Ascending aorta (tissue), 2 donors: Measurements from ENCODE around the gene NMUR1. TPM values are rescaled to one million over a fixed set of nuclear protein-coding genes. Genes with fewer than 3 reads are reported as not detected.

ENCODE experiments used
- DNase-seq, 2 donors: peaks; one replicate each; pipeline ENCODE4 v3.0.0-alpha.2; 2019; ENCODE audit warnings: low spot score in 2 of 2
- H3K27ac ChIP-seq, 2 donors: fragments of 200-600 bp; sonication (generic); one replicate each; pipeline ENCODE4 v1.5.1; 2016 to 2017; ENCODE audit warnings: mild to moderate bottlenecking in 1 of 2
- H3K27me3 ChIP-seq: fragments of 200-600 bp; sonication (generic); one replicate; pipeline ENCODE4 v1.5.1; 2017
- H3K36me3 ChIP-seq, 2 donors: fragments of 200-600 bp; sonication (generic); one replicate each; pipeline ENCODE4 v1.5.1; 2016
- H3K4me1 ChIP-seq, 2 donors: fragments of 200-600 bp; sonication (generic); one replicate each; pipeline ENCODE4 v1.5.1; 2016 to 2017; ENCODE audit warnings: mild to moderate bottlenecking in 1 of 2
- H3K4me3 ChIP-seq, 2 donors: fragments of 200-600 bp; sonication (generic); one replicate each; pipeline ENCODE4 v1.5.1; 2016 to 2017; ENCODE audit warnings: mild to moderate bottlenecking in 1 of 2
- H3K9me3 ChIP-seq, 2 donors: fragments of 200-600 bp; sonication (generic); one replicate each; pipeline ENCODE4 v1.5.1; 2016
- CTCF ChIP-seq, 3 experiments: fragments of 200-600 bp in 2 of 3; fragments of 450-650 bp in 1 of 3; sonication (generic) in 2 of 3; IDR thresholded peaks; one replicate each; pipeline ENCODE4 v1.5.1; 2016 to 2019; ENCODE audit warnings: antibody characterized with exemption in 3 of 3, mild to moderate bottlenecking in 1 of 3, moderate library complexity in 1 of 3
- intact Hi-C: fragments of 100-400 bp; cut with DNase I; formaldehyde crosslinking; loops from one replicate; pipeline ENCODE4 v1.15.1; 2023
- total RNA-seq: library from RNA; depleted of rRNA; stranded (reverse); fragments of >200 nt; gene quantifications from one replicate; pipeline ENCODE4 v1.1.0, GENCODE V29; 2016

NMUR1 gene
- total RNA-seq, 1 donor from 2014 or later: 1.8 TPM

GRCh38 chr2:231547315-231548110 lies 17.3 kb upstream of the NMUR1 start:
- Histone ChIP-seq H3K4me1 (no peaks in the 10 kb centered on the region), H3K27ac (no peak overlapping the region), H3K4me3 (no peak overlapping the region), H3K36me3 (no peaks in the 10 kb centered on the region), H3K27me3 (no peaks in the 10 kb centered on the region), H3K9me3 (peaks cover 4 to 6% of the 10 kb centered on the region in 2 donors)
- no peak for DNase-seq
- TF ChIP-seq CTCF (IDR thresholded peaks at IDR 0.05): no peak
- intact Hi-C loops: no loop called here

DNA sequence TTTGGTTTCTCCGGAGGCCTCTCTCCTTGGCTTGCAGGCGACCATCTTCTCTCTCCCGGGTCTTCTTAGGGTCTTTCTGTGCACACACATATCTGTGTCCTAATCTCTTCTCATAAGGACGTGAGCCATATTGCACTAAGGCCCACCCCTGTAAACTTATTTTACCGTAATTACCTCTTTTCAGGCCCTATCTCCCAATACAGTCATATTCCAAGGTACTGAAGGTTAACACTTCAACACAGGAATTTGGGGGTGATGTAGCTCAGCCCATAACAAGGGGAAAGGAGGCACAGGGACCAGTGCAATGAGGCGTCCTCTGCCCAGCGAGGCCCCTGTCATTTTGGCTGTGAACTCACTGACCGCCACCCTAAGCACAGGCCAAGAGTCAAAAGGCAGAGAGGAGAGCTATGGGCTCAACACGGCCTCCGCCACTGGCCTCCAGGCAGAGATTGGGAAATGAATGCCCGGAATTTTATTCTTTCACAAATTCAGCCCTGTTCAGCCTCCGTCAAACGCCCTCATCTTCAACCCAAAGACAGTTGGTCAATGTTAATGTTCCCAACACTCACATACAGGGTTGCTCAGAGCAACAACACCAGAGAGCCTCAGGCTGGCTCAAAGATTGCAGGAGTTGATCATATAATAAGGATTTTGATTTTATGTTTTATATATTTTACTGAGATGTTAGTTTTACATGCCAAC lies 15.9 kb upstream of the NMUR1 start:
- Histone ChIP-seq H3K4me1 (no peaks in the 10 kb centered on the region), H3K9me3 (peaks cover 0 to 6% of the 10 kb centered on the region in 2 donors), H3K4me3 (no peak overlapping the region), H3K27me3 (no peaks in the 10 kb centered on the region), H3K27ac (no peak overlapping the region), H3K36me3 (no peaks in the 10 kb centered on the region)
- TF ChIP-seq CTCF (IDR thresholded peaks at IDR 0.05): no peak
- no peak for DNase-seq
- intact Hi-C loops: no loop called here

- Histone ChIP-seq H3K27ac (peak overlapping the region in 1 of 2 donors; percentile 1), H3K9me3 (peaks cover 0 to 6% of the 10 kb centered on the region in 2 donors), H3K27me3 (no peaks in the 10 kb centered on the region), H3K4me1 (no peaks in the 10 kb centered on the region), H3K4me3 (no peak overlapping the region), H3K36me3 (no peaks in the 10 kb centered on the region)
- intact Hi-C loops: no loop called here
- no peak for TF ChIP-seq CTCF (IDR thresholded peaks at IDR 0.05)
- DNase-seq: no peak
Observed at GRCh38 chr2:231545105-231545902, 15.1 kb upstream of the NMUR1 start.

DNA sequence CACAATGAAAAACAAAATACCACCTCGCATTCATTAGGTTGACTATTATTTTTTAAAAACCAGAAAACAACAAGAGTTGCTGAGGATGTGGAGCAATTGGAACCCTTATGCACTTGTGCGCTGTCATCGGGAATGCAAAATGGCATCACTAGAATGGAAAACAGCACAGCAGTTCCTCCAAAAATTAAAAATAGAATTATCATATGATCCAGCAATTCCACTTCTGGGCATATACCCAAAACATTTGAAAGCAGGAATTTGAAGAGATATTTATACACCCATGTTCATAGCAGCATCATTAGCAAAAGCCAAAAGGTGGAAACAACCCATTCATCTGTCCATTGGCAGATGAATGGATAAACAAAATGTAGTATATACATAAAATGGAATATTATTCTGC lies 11.9 kb upstream of the NMUR1 start:
- Histone ChIP-seq H3K4me1 (no peaks in the 10 kb centered on the region), H3K4me3 (no peak overlapping the region), H3K36me3 (no peaks in the 10 kb centered on the region), H3K9me3 (peaks cover 0 to 6% of the 10 kb centered on the region in 2 donors), H3K27ac (no peak overlapping the region), H3K27me3 (no peaks in the 10 kb centered on the region)
- no peak for DNase-seq
- no peak for TF ChIP-seq CTCF (IDR thresholded peaks at IDR 0.05)
- intact Hi-C loops: no loop called here

GRCh38 chr2:231541645-231542044 lies 11.4 kb upstream of the NMUR1 start:
- Histone ChIP-seq H3K36me3 (no peaks in the 10 kb centered on the region), H3K4me3 (no peak overlapping the region), H3K27ac (no peak overlapping the region), H3K27me3 (no peaks in the 10 kb centered on the region), H3K9me3 (peaks cover 0 to 6% of the 10 kb centered on the region in 2 donors), H3K4me1 (no peaks in the 10 kb centered on the region)
- DNase-seq: no peak
- TF ChIP-seq CTCF (IDR thresholded peaks at IDR 0.05): no peak
- intact Hi-C loops: no loop called here
